ENCODE data around the gene SORBS1. TPM values are rescaled to one million over a fixed set of nuclear protein-coding genes. Genes with fewer than 3 reads are reported as not detected.

SORBS1 gene
- total RNA-seq, 8 experiments from 2014 or later: 2.0 to 105 (median 35.8) TPM

GRCh38 chr10:95440756-95441546 is 120.2 kb downstream of the SORBS1 start:
- Histone ChIP-seq H3K4me1 (replicated peaks in 1 of 2) (no peaks in the 10 kb centered on the region), H3K4me3 (no peak overlapping the region), H3K27ac (no peak overlapping the region)
- in situ Hi-C loops (cut with MboI; ENCODE audit: low pct_unique_long_range_greater_than_20kb in 2 of 9, low sequenced_read_pairs in 9 of 9, unreplicated experiment in 9 of 9): loop anchor here in 6 of 9 experiments (25.0 kb wide), 2 partner anchors 146 to 171 kb away; no protein-coding TSS in a partner anchor
- no peak for ATAC-seq (replicated peaks in 6 of 8)
- 60 to 100% (median 76%) methylated on average over 3 to 7 of the region's 7 CpGs; no CpG with 5 or more reads in 1 of the 10 experiments for WGBS, 10 experiments

GRCh38 chr10:95440038-95440725 is 121.0 kb downstream of the SORBS1 start:
- Histone ChIP-seq H3K4me3 (no peak overlapping the region), H3K27ac (no peak overlapping the region), H3K4me1 (replicated peaks in 1 of 2) (no peaks in the 10 kb centered on the region)
- in situ Hi-C loops (cut with MboI; ENCODE audit: low pct_unique_long_range_greater_than_20kb in 2 of 9, low sequenced_read_pairs in 9 of 9, unreplicated experiment in 9 of 9): loop anchor here in 6 of 9 experiments (25.0 kb wide), 2 partner anchors 147 to 172 kb away; no protein-coding TSS in a partner anchor
- 0 to 92% (median 41%) methylated on average over 1 to 5 of the region's 6 CpGs for WGBS, 10 experiments
- ATAC-seq (replicated peaks in 6 of 8): peak in 2 of 8 experiments; percentile 56 to 92

- Histone ChIP-seq H3K27ac (no peak overlapping the region), H3K4me1 (replicated peaks in 1 of 2) (no peaks in the 10 kb centered on the region), H3K4me3 (no peak overlapping the region)
- WGBS, 10 experiments: 60 to 100% (median 83%) methylated on average over 1 to 2 of the region's 2 CpGs; no CpG with 5 or more reads in 4 of the 10 experiments
- in situ Hi-C loops (cut with MboI; ENCODE audit: low pct_unique_long_range_greater_than_20kb in 2 of 9, low sequenced_read_pairs in 9 of 9, unreplicated experiment in 9 of 9): loop anchor here (5.0 to 25.0 kb wide), 5 partner anchors 149 to 174 kb away; no protein-coding TSS in a partner anchor
- ATAC-seq (replicated peaks in 6 of 8): no peak
Measured at GRCh38 chr10:95438781-95439180, 122.4 kb downstream of the SORBS1 start.

DNA sequence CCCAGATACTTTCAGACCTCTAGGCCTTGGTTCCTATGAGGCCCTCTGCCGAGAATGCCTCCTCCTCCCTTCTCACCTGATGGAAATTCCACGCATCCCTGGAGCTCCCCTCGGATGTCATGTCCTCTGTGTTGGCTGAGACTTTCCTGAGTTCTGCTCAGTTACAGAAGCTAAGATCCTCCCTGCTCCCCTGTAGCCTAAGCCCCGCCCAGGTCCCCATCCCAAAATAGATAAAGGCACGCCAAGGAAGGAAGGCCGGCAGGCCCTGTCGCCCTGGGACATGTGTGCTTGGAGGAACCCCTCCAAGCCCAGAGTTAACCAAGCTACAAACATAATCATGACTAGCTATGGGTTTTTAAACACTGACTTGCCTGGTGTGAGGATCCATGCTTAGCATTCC is 123.5 kb downstream of the SORBS1 start:
- WGBS, 10 experiments: 62 to 100% (median 92%) methylated on average over 1 to 6 of the region's 7 CpGs; no CpG with 5 or more reads in 5 of the 10 experiments
- no peak for ATAC-seq (replicated peaks in 6 of 8)
- in situ Hi-C loops (cut with MboI; ENCODE audit: low pct_unique_long_range_greater_than_20kb in 2 of 9, low sequenced_read_pairs in 9 of 9, unreplicated experiment in 9 of 9): loop anchor here (5.0 to 25.0 kb wide), 5 partner anchors 150 to 175 kb away; no protein-coding TSS in a partner anchor
- Histone ChIP-seq H3K4me1 (replicated peaks in 1 of 2) (peaks cover 0 to 3% of the 10 kb centered on the region in 2 donors), H3K4me3 (no peak overlapping the region), H3K27ac (no peak overlapping the region)

DNA sequence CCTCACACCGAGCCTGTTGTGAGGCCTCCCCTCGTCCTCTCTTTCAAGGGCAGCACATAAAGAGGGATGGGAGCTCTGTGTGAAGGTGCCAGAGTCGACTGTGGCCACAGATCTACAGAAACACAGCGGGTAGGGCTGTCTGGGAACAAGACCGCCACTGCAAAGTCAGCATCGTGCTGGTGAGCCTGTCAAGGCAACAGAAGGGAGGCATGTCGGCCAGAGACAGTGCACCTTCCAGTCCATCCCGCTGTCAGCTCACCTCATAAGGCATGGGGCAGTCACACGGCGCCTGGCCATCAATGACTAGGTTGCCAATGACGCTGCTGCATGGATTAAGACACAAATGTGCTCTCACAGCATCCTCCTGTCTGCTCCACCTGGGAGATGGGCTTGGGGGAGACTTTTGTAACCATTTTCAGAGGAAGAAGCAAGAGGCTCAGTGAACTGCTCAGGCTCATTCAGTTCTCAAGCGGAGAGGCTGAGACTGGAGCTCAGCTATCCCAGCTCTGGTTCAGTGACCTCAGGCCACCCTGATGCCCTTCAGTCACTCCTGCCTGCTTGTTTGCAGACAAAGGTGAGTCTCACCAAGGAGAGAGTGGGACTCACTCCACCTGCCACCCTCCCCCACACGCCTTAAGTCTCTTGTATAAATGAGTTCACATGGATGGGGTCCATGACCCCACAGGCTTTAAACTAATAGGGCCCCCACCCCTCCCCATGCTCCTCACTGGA is 125.5 kb downstream of the SORBS1 start:
- Histone ChIP-seq H3K4me3 (no peak overlapping the region), H3K4me1 (replicated peaks in 1 of 2) (peaks cover 0 to 3% of the 10 kb centered on the region in 2 donors), H3K27ac (no peak overlapping the region)
- ATAC-seq (replicated peaks in 6 of 8): no peak
- in situ Hi-C loops (cut with MboI; ENCODE audit: low pct_unique_long_range_greater_than_20kb in 2 of 9, low sequenced_read_pairs in 9 of 9, unreplicated experiment in 9 of 9): loop anchor here (5.0 to 25.0 kb wide), 5 partner anchors 152 to 177 kb away; no protein-coding TSS in a partner anchor
- 18 to 100% (median 92%) methylated on average over 1 to 2 of the region's 13 CpGs; no CpG with 5 or more reads in 3 of the 10 experiments for WGBS, 10 experiments

GRCh38 chr10:95434583-95434982 is 126.6 kb downstream of the SORBS1 start:
- Histone ChIP-seq H3K4me3 (no peak overlapping the region), H3K4me1 (replicated peaks in 1 of 2) (peaks cover 0 to 3% of the 10 kb centered on the region in 2 donors), H3K27ac (no peak overlapping the region)
- ATAC-seq (replicated peaks in 6 of 8): no peak
- in situ Hi-C loops (cut with MboI; ENCODE audit: low pct_unique_long_range_greater_than_20kb in 2 of 9, low sequenced_read_pairs in 9 of 9, unreplicated experiment in 9 of 9): loop anchor here in 8 of 9 experiments (10.0 to 25.0 kb wide), 4 partner anchors 153 to 178 kb away; no protein-coding TSS in a partner anchor
- WGBS, 10 experiments: 66 to 97% (median 81%) methylated on average over 3 to 9 of the region's 9 CpGs

DNA sequence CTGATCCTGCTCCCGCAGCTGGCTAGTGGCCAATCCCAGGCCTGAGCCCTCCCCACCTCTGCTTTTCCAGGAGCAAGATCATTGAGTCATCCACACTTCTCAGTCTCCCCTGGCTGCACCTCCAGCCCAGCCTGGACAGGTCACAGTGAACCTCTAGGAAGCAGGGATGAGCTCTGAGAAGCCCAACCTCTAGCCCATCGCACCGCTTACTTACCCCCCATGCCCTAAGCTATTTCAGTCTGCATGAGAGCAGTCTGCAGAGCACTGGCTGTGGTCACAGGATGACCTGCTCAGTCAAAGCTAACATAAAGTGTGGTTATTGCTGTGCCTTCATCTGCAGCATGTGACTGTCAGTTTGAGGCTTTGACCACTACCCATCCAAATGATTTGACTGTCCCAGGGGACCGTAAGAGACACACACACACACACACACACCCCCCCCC is 129.2 kb downstream of the SORBS1 start:
- in situ Hi-C loops (cut with MboI; ENCODE audit: low pct_unique_long_range_greater_than_20kb in 2 of 9, low sequenced_read_pairs in 9 of 9, unreplicated experiment in 9 of 9): loop anchor here in 8 of 9 experiments (10.0 to 25.0 kb wide), 4 partner anchors 155 to 180 kb away; no protein-coding TSS in a partner anchor

GRCh38 chr10:95430231-95430951 is 130.8 kb downstream of the SORBS1 start:
- ATAC-seq (replicated peaks in 6 of 8): peak; percentile 83 to 97 (median 91)
- Histone ChIP-seq H3K4me1 (replicated peaks in 1 of 2) (peaks cover 0 to 3% of the 10 kb centered on the region in 2 donors), H3K27ac (no peak overlapping the region), H3K4me3 (no peak overlapping the region)
- in situ Hi-C loops (cut with MboI; ENCODE audit: low pct_unique_long_range_greater_than_20kb in 2 of 9, low sequenced_read_pairs in 9 of 9, unreplicated experiment in 9 of 9): loop anchor here in 8 of 9 experiments (10.0 to 25.0 kb wide), 4 partner anchors 157 to 182 kb away; no protein-coding TSS in a partner anchor
- WGBS, 10 experiments: 4 to 80% (median 31%) methylated on average over 1 to 8 of the region's 12 CpGs; no CpG with 5 or more reads in 4 of the 10 experiments

More for the DNA sequence above, 129.2 kb downstream of the SORBS1 start:
- Histone ChIP-seq H3K27ac (no peak overlapping the region), H3K4me3 (no peak overlapping the region), H3K4me1 (replicated peaks in 1 of 2) (peaks cover 0 to 3% of the 10 kb centered on the region in 2 donors)
- ATAC-seq (replicated peaks in 6 of 8): no peak
- 0 to 80% (median 17%) methylated on average over 1 to 2 of the region's 4 CpGs; no CpG with 5 or more reads in 7 of the 10 experiments for WGBS, 10 experiments

DNA sequence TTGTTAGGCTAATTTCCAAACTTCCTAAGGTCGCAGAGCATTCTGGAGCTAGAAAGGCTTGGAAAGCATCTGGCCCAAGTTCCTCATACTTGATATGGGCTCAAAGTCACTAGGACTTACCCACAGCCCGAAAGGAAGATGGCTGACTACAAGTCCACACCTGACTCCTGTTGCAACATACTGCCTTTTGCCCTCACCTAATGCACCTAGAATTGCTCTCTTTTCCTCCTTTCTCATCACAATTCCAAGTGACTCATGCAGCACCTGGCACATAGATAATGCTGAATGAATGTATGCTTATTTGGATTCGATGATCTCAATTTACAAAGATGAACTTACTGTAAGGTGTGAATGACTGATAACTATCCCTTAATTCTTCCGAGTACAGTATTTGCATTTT is 131.5 kb downstream of the SORBS1 start:
- WGBS, 10 experiments: 29 to 100% (median 70%) methylated on average over 1 to 4 of the region's 4 CpGs
- peaks cover 0 to 3% of the 10 kb centered on the region in 2 donors for H3K4me1 ChIP-seq (replicated peaks in 1 of 2)
- ATAC-seq (replicated peaks in 6 of 8): no peak
- in situ Hi-C loops (cut with MboI; ENCODE audit: low pct_unique_long_range_greater_than_20kb in 2 of 9, low sequenced_read_pairs in 9 of 9, unreplicated experiment in 9 of 9): loop anchor here in 8 of 9 experiments (10.0 to 25.0 kb wide), 4 partner anchors 158 to 183 kb away; no protein-coding TSS in a partner anchor
- H3K4me3 ChIP-seq: no peak overlapping the region
- no peak overlapping the region for H3K27ac ChIP-seq

DNA sequence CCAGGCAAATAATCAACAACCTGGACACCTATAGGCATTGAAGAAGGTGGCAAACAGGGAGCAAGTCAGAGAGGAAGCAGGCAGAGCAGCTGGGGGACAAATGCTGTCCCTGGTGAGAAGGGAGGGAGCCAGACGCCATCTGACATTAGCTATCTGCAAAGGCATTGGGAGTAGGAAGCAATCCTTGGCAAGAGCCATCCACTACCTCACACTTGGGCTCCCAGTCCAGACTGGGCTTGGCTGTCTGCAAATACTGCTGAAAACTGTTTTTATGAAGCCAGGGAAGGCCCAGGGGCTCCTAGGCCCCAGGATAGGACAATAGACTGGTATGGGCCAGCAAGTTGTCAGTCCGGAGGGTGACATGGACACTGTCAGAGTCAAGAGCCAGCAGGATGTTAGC is 132.5 kb downstream of the SORBS1 start:
- in situ Hi-C loops (cut with MboI; ENCODE audit: low pct_unique_long_range_greater_than_20kb in 2 of 9, low sequenced_read_pairs in 9 of 9, unreplicated experiment in 9 of 9): loop anchor here in 6 of 9 experiments (25.0 kb wide), 2 partner anchors 159 to 184 kb away; no protein-coding TSS in a partner anchor
- Histone ChIP-seq H3K4me3 (no peak overlapping the region), H3K27ac (no peak overlapping the region), H3K4me1 (replicated peaks in 1 of 2) (peaks cover 0 to 3% of the 10 kb centered on the region in 2 donors)
- ATAC-seq (replicated peaks in 6 of 8): no peak
- WGBS, 10 experiments: 60 to 100% methylated on average over 1 of the region's 2 CpGs; no CpG with 5 or more reads in 8 of the 10 experiments

- in situ Hi-C loops (cut with MboI; ENCODE audit: low pct_unique_long_range_greater_than_20kb in 2 of 9, low sequenced_read_pairs in 9 of 9, unreplicated experiment in 9 of 9): loop anchor here in 6 of 9 experiments (25.0 kb wide), 2 partner anchors 161 to 186 kb away; no protein-coding TSS in a partner anchor
Measured at GRCh38 chr10:95426482-95426881, 134.7 kb downstream of the SORBS1 start.

More at GRCh38 chr10:95426482-95426881, 134.7 kb downstream of the SORBS1 start:
- no peak for ATAC-seq (replicated peaks in 6 of 8)
- peaks cover 0 to 4% of the 10 kb centered on the region in 2 donors for H3K4me1 ChIP-seq (replicated peaks in 1 of 2)
- no peak overlapping the region for H3K4me3 ChIP-seq
- 0 to 90% (median 74%) methylated on average over 1 to 5 of the region's 5 CpGs; no CpG with 5 or more reads in 2 of the 10 experiments for WGBS, 10 experiments
- no peak overlapping the region for H3K27ac ChIP-seq
